HL-60 (cell line): ENCODE data around the gene PRAME.
"Not testable (repeated sequence)": the region's sequence is repeated elsewhere in the genome, so short reads cannot be mapped to it uniquely, and the experiment has no call there.

Source experiments
- CTCF ChIP-seq: IDR thresholded peaks from one replicate; pipeline ENCODE4 v1.5.1; 2011; ENCODE audit warnings: low read length, control low read depth, inconsistent platforms; ENCODE audit not compliant: insufficient read depth
- GABPA ChIP-seq: IDR thresholded peaks from 2 replicates; pipeline ENCODE4 v1.6.1; 2012; ENCODE audit warnings: low read depth
- POLR2AphosphoS5 ChIP-seq: IDR thresholded peaks from 2 replicates; pipeline ENCODE4 v1.6.1; 2012; ENCODE audit warnings: low read depth
- REST ChIP-seq: IDR thresholded peaks from 2 replicates; pipeline ENCODE4 v1.6.1; 2012; ENCODE audit warnings: low read depth; ENCODE audit not compliant: insufficient replicate concordance
- SPI1 ChIP-seq: IDR thresholded peaks from 2 replicates; pipeline ENCODE4 v1.6.1; 2012; ENCODE audit warnings: low read depth, mild to moderate bottlenecking, borderline replicate concordance

DNA sequence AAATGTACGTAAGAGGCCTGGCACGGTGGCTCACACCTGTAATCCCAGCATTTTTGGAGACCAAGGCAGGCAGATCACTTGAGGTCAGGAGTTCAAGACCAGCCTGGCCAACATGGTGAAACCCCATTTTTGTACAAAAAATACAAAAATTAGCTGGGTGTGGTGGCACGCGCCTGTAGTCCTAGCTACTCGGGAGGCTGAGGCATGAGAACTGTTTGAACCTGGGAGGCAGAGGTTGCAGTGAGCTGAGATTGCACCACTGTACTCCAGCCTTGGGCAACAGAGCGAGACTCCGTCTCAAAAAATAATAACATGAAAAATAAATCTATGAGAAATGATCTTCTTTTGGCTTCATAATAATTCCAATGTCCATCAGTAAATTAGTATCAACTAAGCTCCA lies 48.2 kb downstream of the PRAME start:
- not testable (repeated sequence) for TF ChIP-seq GABPA, CTCF, POLR2AphosphoS5, REST, SPI1
